IMR-90 (cell line): Measurements from ENCODE around the gene IGF2BP1. TPM values are rescaled to one million over a fixed set of nuclear protein-coding genes. Genes with fewer than 3 reads are reported as not detected.

Experiments
- ATAC-seq: fragments of 200-7000 bp; cut with Tn5 transposase; 2 replicates; pipeline ENCODE4 v1.9.1; 2020; ENCODE audit warnings: low read depth, mild to moderate bottlenecking, moderate library complexity
- BruUV-seq: library from RNA; stranded (reverse); fragments of 400-500 nt; replicated peaks from 2 replicates; lab custom pipeline; 2021; lab: Mats Ljungman, UMichigan
- CTCF ChIA-PET: fragments of 300-600 bp; formaldehyde crosslinking; extraction: SDS; loops from one replicate; lab custom pipeline; 2021; ENCODE audit warnings: antibody characterized with exemption; lab: Yijun Ruan, JAX
- POLR2A ChIA-PET: fragments of 300-600 bp; sonication (Branson Sonifier 250); formaldehyde crosslinking; loops from one replicate; lab custom pipeline; 2022; ENCODE audit warnings: antibody characterized with exemption; ENCODE audit not compliant: unreplicated experiment; lab: Charles Lee
- DNase-seq: peaks from one replicate; pipeline ENCODE4 v3.0.0; 2013
- H2AFZ ChIP-seq: replicated peaks from 2 replicates; pipeline ENCODE3; 2013; ENCODE audit warnings: low read length, mild to moderate bottlenecking; ENCODE audit not compliant: poor library complexity
- H2AK5ac ChIP-seq: 2 replicates; pipeline ENCODE4 v1.6.1; 2013; ENCODE audit warnings: low read depth, low read length, inconsistent platforms
- H2AK9ac ChIP-seq: replicated peaks from 2 replicates; pipeline ENCODE3; 2013; ENCODE audit warnings: mild to moderate bottlenecking, low read depth, low read length, moderate library complexity; ENCODE audit not compliant: poor library complexity
- H2BK120ac ChIP-seq: 2 replicates; pipeline ENCODE4 v1.6.1; 2013; ENCODE audit warnings: low read depth, low read length, inconsistent platforms
- H2BK15ac ChIP-seq: 3 replicates; pipeline ENCODE4 v1.6.1; 2013; ENCODE audit warnings: low read depth, low read length, inconsistent platforms
- H2BK20ac ChIP-seq: 2 replicates; pipeline ENCODE4 v1.6.1; 2013; ENCODE audit warnings: low read depth, mild to moderate bottlenecking, inconsistent platforms, low read length, moderate library complexity
- H2BK5ac ChIP-seq: 2 replicates; pipeline ENCODE4 v1.6.1; 2013; ENCODE audit warnings: mild to moderate bottlenecking, low read depth, low read length, inconsistent platforms; ENCODE audit not compliant: poor library complexity, severe bottlenecking
- H3K14ac ChIP-seq: replicated peaks from 2 replicates; pipeline ENCODE4 v1.6.1; 2013; ENCODE audit warnings: low read depth, low read length, inconsistent platforms
- H3K18ac ChIP-seq: 2 replicates; pipeline ENCODE4 v1.6.1; 2013; ENCODE audit warnings: low read depth, low read length, control low read depth
- H3K23ac ChIP-seq: 2 replicates; pipeline ENCODE4 v1.6.1; 2013; ENCODE audit warnings: low read depth, low read length, inconsistent platforms
- H3K27ac ChIP-seq: 2 replicates; pipeline ENCODE4 v1.5.1; 2013; ENCODE audit warnings: mild to moderate bottlenecking, control low read depth, low read length; ENCODE audit not compliant: insufficient read depth
- H3K27me3 ChIP-seq: 2 replicates; pipeline ENCODE4 v1.6.1; 2013; ENCODE audit warnings: low read length; ENCODE audit not compliant: control insufficient read depth, insufficient read depth
- H3K36me3 ChIP-seq: 2 replicates; pipeline ENCODE4 v1.6.1; 2013; ENCODE audit warnings: low read length, mixed read lengths; ENCODE audit not compliant: control insufficient read depth, insufficient read depth
- H3K4ac ChIP-seq: 2 replicates; pipeline ENCODE4 v1.6.1; 2013; ENCODE audit warnings: low read depth, low read length, inconsistent platforms
- H3K4me1 ChIP-seq: 2 replicates; pipeline ENCODE4 v1.6.1; 2013; ENCODE audit warnings: low read length, mixed read lengths; ENCODE audit not compliant: control insufficient read depth, insufficient read depth
- H3K4me2 ChIP-seq: 2 replicates; pipeline ENCODE4 v1.6.1; 2013; ENCODE audit warnings: low read depth, mild to moderate bottlenecking, control low read depth, low read length, moderate library complexity
- H3K4me3 ChIP-seq: 2 replicates; pipeline ENCODE4 v1.5.1; 2013; ENCODE audit warnings: low read depth, mild to moderate bottlenecking, control low read depth, low read length, moderate library complexity; ENCODE audit not compliant: insufficient read depth
- H3K56ac ChIP-seq: 2 replicates; pipeline ENCODE4 v1.6.1; 2013; ENCODE audit warnings: low read length, inconsistent platforms; ENCODE audit not compliant: insufficient read depth; ENCODE audit errors: extremely low read depth
- H3K79me1 ChIP-seq, 2 experiments: 2 replicates each; pipeline ENCODE4 v1.6.1; 2013; ENCODE audit warnings: low read length in 2 of 2, inconsistent platforms in 1 of 2, low read depth in 1 of 2
- H3K9ac ChIP-seq: 2 replicates; pipeline ENCODE4 v1.6.1; 2013; ENCODE audit warnings: low read depth, low read length, control low read depth
- H3K9me1 ChIP-seq: 2 replicates; pipeline ENCODE4 v1.6.1; 2013; ENCODE audit warnings: low read length, inconsistent platforms; ENCODE audit not compliant: insufficient read depth
- H3K9me3 ChIP-seq: 2 replicates; pipeline ENCODE4 v1.6.1; 2013; ENCODE audit warnings: low read length; ENCODE audit not compliant: control insufficient read depth, insufficient read depth
- H4K20me1 ChIP-seq: 2 replicates; pipeline ENCODE4 v1.6.1; 2013; ENCODE audit warnings: low read length, inconsistent platforms; ENCODE audit not compliant: insufficient read depth
- H4K5ac ChIP-seq: 2 replicates; pipeline ENCODE4 v1.6.1; 2013; ENCODE audit warnings: mild to moderate bottlenecking, low read depth, low read length, control low read depth
- H4K8ac ChIP-seq, 2 experiments: 2 replicates each; pipeline ENCODE4 v1.6.1; 2013; ENCODE audit warnings: low read depth in 2 of 2, low read length in 2 of 2, control low read depth in 1 of 2, inconsistent platforms in 1 of 2
- H4K91ac ChIP-seq: 2 replicates; pipeline ENCODE4 v1.6.1; 2013; ENCODE audit warnings: low read depth, low read length, inconsistent platforms; ENCODE audit not compliant: insufficient read depth
- BHLHE40 ChIP-seq: fragments of 150-350 bp; IDR thresholded peaks from 2 replicates; pipeline ENCODE4 v1.6.1; 2016; ENCODE audit warnings: mild to moderate bottlenecking, low read depth, low read length
- CEBPB ChIP-seq: IDR thresholded peaks from 2 replicates; pipeline ENCODE4 v1.6.1; 2012; ENCODE audit warnings: low read depth, low read length, improper control_type of control experiment
- FOS ChIP-seq: fragments of 150-350 bp; IDR thresholded peaks from 2 replicates; pipeline ENCODE4 v1.6.1; 2016; ENCODE audit warnings: low read depth, low read length
- MXI1 ChIP-seq: IDR thresholded peaks from 2 replicates; pipeline ENCODE4 v1.6.1; 2012; ENCODE audit warnings: low read depth, mild to moderate bottlenecking, low read length, moderate library complexity, borderline replicate concordance
- SMC3 ChIP-seq: fragments of 150-350 bp; IDR thresholded peaks from 2 replicates; pipeline ENCODE4 v1.6.1; 2016; ENCODE audit warnings: low read depth, mild to moderate bottlenecking, antibody characterized with exemption, low read length, moderate library complexity
- WGBS, 2 experiments: methylation state at CpG; one replicate each; pipeline versions ENCODE4 v1.1.5 to v1.1.7; 2013; ENCODE audit warnings: missing lambda C conversion rate in 2 of 2; ENCODE audit not compliant: insufficient read length in 1 of 2; ENCODE audit errors: extremely low coverage in 2 of 2; 5-methylcytosine and 5-hydroxymethylcytosine counted together
- dilution Hi-C: fragments of 300-500 bp; cut with HindIII; formaldehyde crosslinking; loops from one replicate; pipeline ENCODE4 v1.14.3; 2018; ENCODE audit warnings: low sequenced_read_pairs; ENCODE audit not compliant: unreplicated experiment
- in situ Hi-C: fragments of 300-500 bp; cut with MboI; formaldehyde crosslinking; loops from 3 replicates; pipeline ENCODE4 v1.14.3; 2019; ENCODE audit warnings: low sequenced_read_pairs, inconsistent platforms, mixed read lengths
- intact Hi-C: fragments of 100-400 bp; cut with micrococcal nuclease; formaldehyde crosslinking; loops from 2 replicates; pipeline ENCODE4 v1.10.0; 2022
- polyA plus RNA-seq, 3 experiments: library from polyadenylated mRNA; depleted of rRNA; stranded (reverse); fragments of >200 nt; gene quantifications; 2 replicates each; pipeline ENCODE4 v1.2.3, GENCODE V29; 2012; ENCODE audit warnings: low replicate concordance in 1 of 3
- total RNA-seq: library from RNA; depleted of rRNA; stranded (reverse); fragments of >200 nt; gene quantifications from 2 replicates; pipeline ENCODE4 v1.2.3, GENCODE V29; 2012

IGF2BP1 gene
- total and polyA plus RNA-seq, 2 of the 4 experiments (the other 2 are of a cell fraction) = 10.2 to 13.1 TPM

DNA sequence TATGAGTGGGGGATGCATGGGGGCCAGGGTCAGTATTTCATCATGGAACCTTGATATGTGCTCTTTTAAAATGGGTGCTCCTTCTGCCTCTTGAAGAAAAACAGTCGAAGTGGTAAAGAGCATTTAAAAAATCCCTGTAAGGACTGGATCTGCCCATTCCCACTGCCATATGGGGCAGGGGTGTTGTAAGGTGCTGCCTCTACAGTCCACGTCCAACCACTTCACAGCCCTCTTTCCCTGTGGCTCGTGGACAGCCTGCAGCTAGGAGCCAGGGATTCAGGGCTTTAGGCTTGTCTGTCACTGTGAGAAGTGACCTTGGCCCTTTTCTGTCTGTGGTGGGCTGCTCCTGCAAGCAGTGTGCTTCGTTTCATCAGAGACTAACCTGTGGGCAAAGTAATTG lies 44.3 kb downstream of the IGF2BP1 start:
- no peak overlapping the region for H3K56ac ChIP-seq
- H3K4me3 ChIP-seq = no peak overlapping the region
- H4K91ac ChIP-seq = no peak overlapping the region
- DNase-seq (no peak), ATAC-seq (no peak)
- H4K5ac ChIP-seq = no peak overlapping the region
- ChIA-PET POLR2A (no interaction called here), CTCF (no interaction called here)
- H3K27me3 ChIP-seq = no peaks in the 10 kb centered on the region
- no peak overlapping the region for H3K4ac ChIP-seq
- no peak overlapping the region for H2BK5ac ChIP-seq
- H2AK5ac ChIP-seq = no peak overlapping the region
- H3K14ac ChIP-seq = no peak overlapping the region
- WGBS, 2 experiments = no CpG with 5 or more reads among the region's 4 CpGs
- no TSS peak for BruUV-seq
- dilution Hi-C loops (loop anchor here (25.0 kb wide), 1 partner anchor 129 kb away; the partner anchor contains the start of gene UBE2Z), intact Hi-C loops (no loop called here), in situ Hi-C loops (no loop called here)
- H3K36me3 ChIP-seq = peaks cover 79% of the 10 kb centered on the region
- no peak overlapping the region for H2BK120ac ChIP-seq
- H4K8ac ChIP-seq = no peak overlapping the region
- H3K79me1 ChIP-seq = peaks cover 71 to 75% of the 10 kb centered on the region in 2 experiments
- H3K9me3 ChIP-seq = no peaks in the 10 kb centered on the region
- no peak overlapping the region for H2BK20ac ChIP-seq
- H2AFZ ChIP-seq = no peak overlapping the region
- H4K20me1 ChIP-seq = peaks cover 12% of the 10 kb centered on the region; the same call in 1 of the 2 replicates
- H3K27ac ChIP-seq = no peak overlapping the region
- H3K18ac ChIP-seq = no peak overlapping the region
- TF ChIP-seq BHLHE40 = no peak
- TF ChIP-seq MXI1 = no peak
- TF ChIP-seq CEBPB = no peak
- no peak for TF ChIP-seq SMC3
- no peak for TF ChIP-seq FOS
- no peak overlapping the region for H2AK9ac ChIP-seq
- no peak overlapping the region for H3K23ac ChIP-seq
- no peak overlapping the region for H3K4me2 ChIP-seq
- no peak overlapping the region for H3K9ac ChIP-seq
- H3K4me1 ChIP-seq = no peaks in the 10 kb centered on the region
- H2BK15ac ChIP-seq = no peak overlapping the region
- H3K9me1 ChIP-seq = peaks cover 6% of the 10 kb centered on the region; the same call in 1 of the 2 replicates
